ENCODE results near the gene CCDC69.

- TF ChIP-seq KDM5A (IDR thresholded peaks at IDR 0.05; ENCODE audit: low read length) (no peak), CTCF (IDR thresholded peaks at IDR 0.05; ENCODE audit: control extremely low read depth in 1 of 3, insufficient read depth in 1 of 3, low read depth in 1 of 3, low read length in 3 of 3) (no peak), GABPA (IDR thresholded peaks at IDR 0.05; ENCODE audit: borderline replicate concordance, insufficient read depth, low read length) (no peak), POLR2AphosphoS5 (IDR thresholded peaks at IDR 0.05; ENCODE audit: low read depth, low read length) (no peak), KDM1A (IDR thresholded peaks at IDR 0.05; ENCODE audit: borderline replicate concordance, low read length) (no peak), SIN3A (conservative IDR thresholded peaks at IDR 0.05 in 1 of 2, IDR thresholded peaks at IDR 0.05 in 1 of 2; ENCODE audit: low read depth in 1 of 2, low read length in 2 of 2) (no peak), CHD1 (IDR thresholded peaks at IDR 0.05; ENCODE audit: low read depth, low read length) (no peak), CHD2 (IDR thresholded peaks at IDR 0.05; ENCODE audit: low read length) (no peak), RXRA (IDR thresholded peaks at IDR 0.05; ENCODE audit: insufficient read depth, low read depth, low read length) (no peak), JUN (IDR thresholded peaks at IDR 0.05; ENCODE audit: low read depth, low read length) (no peak), SP1 (IDR thresholded peaks at IDR 0.05; ENCODE audit: low read depth, low read length) (no peak)
These were observed 30.7 kb upstream of the CCDC69 start for GRCh38 chr5:151254556-151254955.
